HS-5 (cell line): ENCODE results near the gene HTR2B.
A peak's percentile ranks its signal among the peaks of the same experiment; 100 is the strongest.
"Not testable (repeated sequence)": the region's sequence is repeated elsewhere in the genome, so short reads cannot be mapped to it uniquely, and the experiment has no call there.

Source experiments
- DNase-seq: peaks from one replicate; pipeline ENCODE4 v3.0.0-alpha.2; 2012; ENCODE audit warnings: low read depth

The HTR2B gene

GRCh38 chr2:231133365-231134099, 8.7 kb upstream of the HTR2B start:
- peak; percentile 36 for DNase-seq

- DNase-seq, result peak; percentile 36
Measured at GRCh38 chr2:231132129-231132528, 7.3 kb upstream of the HTR2B start.

- DNase-seq, result no peak
Measured at GRCh38 chr2:231130336-231131056, 5.7 kb upstream of the HTR2B start.

GRCh38 chr2:231129216-231129615, 4.4 kb upstream of the HTR2B start:
- no peak for DNase-seq

GRCh38 chr2:231128541-231128940, 3.7 kb upstream of the HTR2B start:
- DNase-seq, result no peak

- DNase-seq, result no peak
Measured at GRCh38 chr2:231127936-231128335, 3.1 kb upstream of the HTR2B start.

GRCh38 chr2:231127480-231127879, 2.6 kb upstream of the HTR2B start:
- DNase-seq, result no peak

GRCh38 chr2:231126123-231126522, 1.3 kb upstream of the HTR2B start:
- no peak for DNase-seq

GRCh38 chr2:231123362-231123898, 1.4 kb downstream of the HTR2B start:
- no peak for DNase-seq

- DNase-seq, result no peak
Measured at GRCh38 chr2:231118614-231118942, 6.3 kb downstream of the HTR2B start.

GRCh38 chr2:231117922-231118613, 6.8 kb downstream of the HTR2B start:
- no peak for DNase-seq

- DNase-seq, result no peak
Measured at GRCh38 chr2:231117148-231117547, 7.7 kb downstream of the HTR2B start.

GRCh38 chr2:231115651-231116050, 9.2 kb downstream of the HTR2B start:
- DNase-seq, result no peak

- no peak for DNase-seq
Measured at GRCh38 chr2:231113489-231113888, 11.4 kb downstream of the HTR2B start.

GRCh38 chr2:231111987-231112386, 12.9 kb downstream of the HTR2B start:
- DNase-seq, result no peak

GRCh38 chr2:231110551-231110950, 14.3 kb downstream of the HTR2B start:
- DNase-seq, result no peak

- DNase-seq, result peak; percentile 47
Measured at GRCh38 chr2:231104115-231104713, 20.6 kb downstream of the HTR2B start.

- no peak for DNase-seq
Measured at GRCh38 chr2:231102772-231103171, 22.1 kb downstream of the HTR2B start.

GRCh38 chr2:231100990-231101389, 23.9 kb downstream of the HTR2B start:
- DNase-seq, result no peak

GRCh38 chr2:231100321-231100720, 24.5 kb downstream of the HTR2B start:
- not testable (repeated sequence) for DNase-seq

- DNase-seq, result no peak
Measured at GRCh38 chr2:231099918-231100317, 24.9 kb downstream of the HTR2B start.

GRCh38 chr2:231094736-231095346, 30.0 kb downstream of the HTR2B start:
- DNase-seq, result no peak
